SK-N-SH treated with all-trans-retinoic acid at 6 μM for 48 hours (cell line): ENCODE results near the gene SMARCAL1.

Experiments
- ATAC-seq: fragments of 200-7000 bp; cut with Tn5 transposase; 3 replicates; pipeline ENCODE4 v1.9.1; 2020; ENCODE audit warnings: mild to moderate bottlenecking, moderate library complexity
- BACH2 ChIP-seq: fragments of 250-450 bp; sonication (Bioruptor Pico); IDR thresholded peaks from 2 replicates; pipeline ENCODE4 v1.9.0; 2021; ENCODE audit warnings: mild to moderate bottlenecking, borderline replicate concordance
- CREB5 ChIP-seq: fragments of 250-450 bp; sonication (Bioruptor Pico); IDR thresholded peaks from 2 replicates; pipeline ENCODE4 v1.5.1; 2020; ENCODE audit warnings: low read depth, mild to moderate bottlenecking, moderate library complexity
- CSDC2 ChIP-seq: fragments of 250-450 bp; sonication (Bioruptor Pico); IDR thresholded peaks from 2 replicates; pipeline ENCODE4 v1.5.0; 2020; ENCODE audit warnings: mild to moderate bottlenecking, moderate library complexity
- CSRNP3 ChIP-seq: fragments of 250-450 bp; sonication (Bioruptor Pico); IDR thresholded peaks from 2 replicates; pipeline ENCODE4 v1.5.1; 2021; ENCODE audit warnings: mild to moderate bottlenecking, moderate library complexity
- GLIS3 ChIP-seq: fragments of 250-450 bp; sonication (Bioruptor Pico); IDR thresholded peaks from 2 replicates; pipeline ENCODE4 v1.5.0; 2020; ENCODE audit warnings: mild to moderate bottlenecking, moderate library complexity
- ISL1 ChIP-seq: fragments of 250-450 bp; sonication (Bioruptor Pico); IDR thresholded peaks from 2 replicates; pipeline ENCODE4 v2.1.2; 2022; ENCODE audit warnings: mild to moderate bottlenecking, moderate library complexity
- PATZ1 ChIP-seq: fragments of 250-450 bp; sonication (Bioruptor Pico); IDR thresholded peaks from 2 replicates; pipeline ENCODE4 v1.8.0; 2020; ENCODE audit warnings: mild to moderate bottlenecking, moderate library complexity, borderline replicate concordance
- PPARA ChIP-seq: fragments of 250-450 bp; sonication (Bioruptor Pico); IDR thresholded peaks from 2 replicates; pipeline ENCODE4 v1.5.0; 2020; ENCODE audit warnings: mild to moderate bottlenecking, borderline replicate concordance
- RARB ChIP-seq: fragments of 250-450 bp; sonication (Bioruptor Pico); IDR thresholded peaks from 2 replicates; pipeline ENCODE4 v1.8.0; 2021; ENCODE audit warnings: mild to moderate bottlenecking, moderate library complexity
- SNAI2 ChIP-seq: fragments of 250-450 bp; sonication (Bioruptor Pico); IDR thresholded peaks from 2 replicates; pipeline ENCODE4 v1.5.0; 2020; ENCODE audit warnings: mild to moderate bottlenecking, moderate library complexity
- ZC3H10 ChIP-seq: fragments of 250-450 bp; sonication (Bioruptor Pico); IDR thresholded peaks from 2 replicates; pipeline ENCODE4 v1.5.1; 2021; ENCODE audit warnings: mild to moderate bottlenecking, moderate library complexity
- ZFP3 ChIP-seq: fragments of 250-450 bp; sonication (Bioruptor Pico); IDR thresholded peaks from 2 replicates; pipeline ENCODE4 v1.5.0; 2020; ENCODE audit warnings: mild to moderate bottlenecking, moderate library complexity
- ZNF565 ChIP-seq: fragments of 450-650 bp; formaldehyde crosslinking; conservative IDR thresholded peaks from 2 replicates; pipeline ENCODE4 v1.5.0; 2020; ENCODE audit warnings: low read depth, mild to moderate bottlenecking, moderate library complexity
- ZNF70 ChIP-seq: fragments of 450-650 bp; formaldehyde crosslinking; IDR thresholded peaks from 2 replicates; pipeline ENCODE4 v1.5.0; 2020; ENCODE audit warnings: mild to moderate bottlenecking, moderate library complexity
- ZNF8 ChIP-seq: fragments of 450-650 bp; formaldehyde crosslinking; IDR thresholded peaks from 2 replicates; pipeline ENCODE4 v1.5.0; 2020; ENCODE audit warnings: mild to moderate bottlenecking, moderate library complexity
- TF ChIP-seq, protein P1 (sequence below): fragments of 250-450 bp; sonication (Bioruptor Pico); IDR thresholded peaks from 2 replicates; pipeline ENCODE4 v1.8.0; 2021; ENCODE audit warnings: low read depth, mild to moderate bottlenecking, moderate library complexity, borderline replicate concordance

Gene SMARCAL1

DNA sequence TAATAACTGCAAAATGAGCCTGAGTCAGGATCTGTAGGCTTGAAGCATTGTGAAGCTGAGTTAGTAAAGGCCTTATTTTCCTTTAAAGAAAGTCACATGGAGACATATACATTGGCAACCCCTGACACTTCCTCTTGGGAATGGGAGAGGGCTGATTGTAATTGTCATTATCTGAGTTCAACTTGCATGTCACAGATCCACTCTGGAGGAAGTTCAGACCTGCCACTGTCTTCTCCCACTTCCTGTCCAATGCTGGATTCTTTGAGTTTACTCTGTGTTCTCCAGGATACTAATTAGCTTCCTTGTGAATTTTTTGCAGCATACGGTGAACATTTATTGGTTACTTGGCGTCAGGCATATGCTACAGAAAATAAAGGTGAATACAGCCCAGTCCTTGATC lies 34.1 kb downstream of the SMARCAL1 start (continued):
- TF ChIP-seq BACH2 (CRISPR knock-in tag), result no peak
- TF ChIP-seq ZNF70 (CRISPR knock-in tag), result no peak
- TF ChIP-seq, all 23 proteins: peak for 0

DNA sequence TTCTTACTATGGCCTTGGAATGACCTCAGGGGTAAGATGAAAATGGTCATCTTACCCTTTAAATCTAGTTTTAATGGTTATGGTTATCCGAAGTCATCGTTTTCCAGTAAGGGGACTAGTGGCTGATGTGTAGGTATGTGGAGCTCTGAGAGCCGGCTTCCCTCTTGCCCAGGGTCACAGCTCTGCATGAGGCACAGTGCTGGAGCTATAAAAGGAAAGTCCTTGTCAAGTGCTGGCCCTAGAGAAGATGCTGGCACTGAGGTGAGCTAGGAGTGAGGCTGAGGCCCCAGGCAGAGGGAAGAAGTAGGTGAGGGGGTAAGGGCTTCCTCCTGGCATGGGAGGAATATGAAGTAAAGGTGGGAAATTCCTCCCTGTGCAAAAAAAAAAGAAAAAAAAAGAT lies 35.0 kb downstream of the SMARCAL1 start:
- no peak for TF ChIP-seq ZC3H10 (CRISPR knock-in tag)
- no peak for TF ChIP-seq BACH2 (CRISPR knock-in tag)
- no peak for TF ChIP-seq RARB (CRISPR knock-in tag)
- TF ChIP-seq ZNF70 (CRISPR knock-in tag), result no peak
- TF ChIP-seq PATZ1 (CRISPR knock-in tag), result no peak
- no peak for ATAC-seq

DNA sequence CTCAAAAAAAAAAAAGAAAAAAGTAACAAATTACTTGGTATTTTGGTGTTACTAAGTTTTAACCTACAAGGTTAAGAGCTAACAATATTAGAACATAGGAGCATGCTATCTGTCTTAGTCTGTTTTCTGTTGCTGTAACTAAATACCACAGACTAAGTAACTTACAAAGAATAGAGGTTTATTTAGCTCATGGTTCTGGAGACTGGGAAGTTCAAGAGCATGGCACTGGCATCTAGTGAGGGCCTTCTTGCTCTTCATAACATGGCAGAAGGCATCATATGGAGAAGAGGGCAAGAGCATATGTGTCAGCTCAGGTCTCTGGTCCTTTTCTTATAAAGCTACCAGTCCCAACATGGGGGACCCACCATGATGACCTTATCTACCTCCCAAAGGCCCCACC lies 36.5 kb downstream of the SMARCAL1 start:
- ATAC-seq, result no peak

GRCh38 chr2:216450346-216450745 lies 38.1 kb downstream of the SMARCAL1 start:
- ATAC-seq, result no peak
- no peak for TF ChIP-seq ZFP3 (CRISPR knock-in tag)
- TF ChIP-seq GLIS3, result no peak
- no peak for TF ChIP-seq PPARA
- no peak for TF ChIP-seq SNAI2 (CRISPR knock-in tag)
- TF ChIP-seq PATZ1 (CRISPR knock-in tag), result no peak
- no peak for TF ChIP-seq ZNF565 (CRISPR knock-in tag)
- no peak for TF ChIP-seq ZC3H10 (CRISPR knock-in tag)
- no peak for TF ChIP-seq CREB5

More for the DNA sequence above, 36.5 kb downstream of the SMARCAL1 start:
- TF ChIP-seq ZNF70 (CRISPR knock-in tag) (no peak), PPARA (no peak), CSDC2 (CRISPR knock-in tag) (no peak), CREB5 (no peak), BACH2 (CRISPR knock-in tag) (no peak), CSRNP3 (CRISPR knock-in tag) (no peak), PATZ1 (CRISPR knock-in tag) (no peak), ZNF8 (CRISPR knock-in tag) (no peak), ISL1 (no peak)
- TF ChIP-seq, protein P1, sequence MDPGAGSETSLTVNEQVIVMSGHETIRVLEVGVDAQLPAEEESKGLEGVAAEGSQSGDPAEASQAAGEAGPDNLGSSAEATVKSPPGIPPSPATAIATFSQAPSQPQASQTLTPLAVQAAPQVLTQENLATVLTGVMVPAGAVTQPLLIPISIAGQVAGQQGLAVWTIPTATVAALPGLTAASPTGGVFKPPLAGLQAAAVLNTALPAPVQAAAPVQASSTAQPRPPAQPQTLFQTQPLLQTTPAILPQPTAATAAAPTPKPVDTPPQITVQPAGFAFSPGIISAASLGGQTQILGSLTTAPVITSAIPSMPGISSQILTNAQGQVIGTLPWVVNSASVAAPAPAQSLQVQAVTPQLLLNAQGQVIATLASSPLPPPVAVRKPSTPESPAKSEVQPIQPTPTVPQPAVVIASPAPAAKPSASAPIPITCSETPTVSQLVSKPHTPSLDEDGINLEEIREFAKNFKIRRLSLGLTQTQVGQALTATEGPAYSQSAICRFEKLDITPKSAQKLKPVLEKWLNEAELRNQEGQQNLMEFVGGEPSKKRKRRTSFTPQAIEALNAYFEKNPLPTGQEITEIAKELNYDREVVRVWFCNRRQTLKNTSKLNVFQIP (CRISPR knock-in tag), result no peak
